Amygdala (tissue), 56 donors: ENCODE measurements around the gene ZNF581.

ENCODE experiments used
- DNase-seq, 56 donors: peaks; one replicate each; lab custom pipeline; 2025; lab: John Stamatoyannopoulos, UW

Gene ZNF581

DNA sequence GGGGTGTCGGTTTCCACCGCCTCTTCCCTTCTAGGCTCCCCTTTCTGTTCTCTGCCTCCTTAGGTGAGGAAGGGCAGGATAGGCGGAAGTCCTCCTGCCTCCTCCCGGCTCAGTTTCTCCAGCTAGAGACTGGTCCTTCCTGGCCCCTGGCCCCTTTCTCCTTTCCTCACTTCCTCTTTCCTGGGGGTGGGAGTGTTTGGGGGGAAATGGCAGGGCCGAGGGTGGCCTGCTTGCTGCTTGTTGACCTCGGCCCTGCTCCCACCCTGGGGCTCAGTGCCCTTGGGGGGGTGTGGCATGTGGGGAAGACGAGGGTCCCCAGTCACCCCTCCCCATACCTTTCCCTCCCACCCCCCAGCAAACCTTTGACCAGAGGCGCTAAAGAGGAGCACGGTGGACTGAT lies 16.4 kb downstream of the ZNF581 start:
- no peak for DNase-seq

DNA sequence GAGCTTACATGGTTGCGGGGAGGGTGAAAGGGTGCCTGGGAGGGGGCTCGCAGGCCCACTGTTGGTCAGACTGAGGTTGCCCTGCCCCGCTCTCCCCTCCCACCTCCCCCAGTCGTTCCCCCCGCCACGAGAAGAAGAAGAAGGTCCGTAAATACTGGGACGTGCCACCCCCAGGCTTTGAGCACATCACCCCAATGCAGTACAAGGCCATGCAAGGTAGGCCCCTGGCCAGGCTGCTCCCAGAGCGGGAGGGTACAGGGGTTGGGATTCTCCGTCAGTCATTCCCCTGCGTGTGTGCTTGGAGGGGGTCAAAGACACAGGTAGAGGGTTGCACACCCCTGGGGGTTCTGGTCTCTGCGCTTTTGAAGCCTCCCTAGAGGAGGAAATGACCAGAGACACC lies 17.0 kb downstream of the ZNF581 start:
- no peak for DNase-seq

DNA sequence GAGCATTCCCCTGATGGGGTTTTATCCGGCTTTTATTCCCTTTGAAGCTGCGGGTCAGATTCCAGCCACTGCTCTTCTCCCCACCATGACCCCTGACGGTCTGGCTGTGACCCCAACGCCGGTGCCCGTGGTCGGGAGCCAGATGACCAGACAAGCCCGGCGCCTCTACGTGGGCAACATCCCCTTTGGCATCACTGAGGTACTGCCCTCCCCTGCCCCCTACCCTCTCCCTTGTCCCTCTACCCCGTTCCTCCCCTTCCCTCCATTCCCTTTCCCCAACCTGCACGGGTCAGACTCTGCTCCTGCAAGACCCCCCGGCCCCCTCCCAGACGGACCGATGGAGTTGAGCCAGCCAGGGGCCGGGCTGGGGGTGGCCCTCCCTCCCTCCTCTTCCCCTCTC lies 17.5 kb downstream of the ZNF581 start:
- DNase-seq, result no peak

DNA sequence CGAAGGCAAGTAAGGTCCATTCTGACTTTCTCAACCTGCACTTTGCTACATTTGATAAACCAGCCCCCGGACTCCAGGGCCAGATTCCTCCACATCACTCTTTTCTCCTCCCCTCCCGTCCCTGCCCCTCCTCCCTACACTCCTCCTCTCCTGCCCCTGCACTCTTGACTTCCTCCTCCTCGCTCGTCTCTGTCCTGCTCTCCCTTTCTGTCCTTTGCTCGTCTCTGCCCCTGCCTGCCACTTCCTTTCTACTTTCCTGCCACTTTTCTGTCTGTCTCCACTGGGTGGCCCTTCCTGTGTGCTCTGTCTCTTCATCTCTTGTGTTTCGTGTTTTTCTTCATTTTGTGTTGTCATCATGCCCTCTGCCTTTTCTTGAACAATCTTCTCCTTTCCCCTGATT lies 18.4 kb downstream of the ZNF581 start:
- DNase-seq, result no peak

DNA sequence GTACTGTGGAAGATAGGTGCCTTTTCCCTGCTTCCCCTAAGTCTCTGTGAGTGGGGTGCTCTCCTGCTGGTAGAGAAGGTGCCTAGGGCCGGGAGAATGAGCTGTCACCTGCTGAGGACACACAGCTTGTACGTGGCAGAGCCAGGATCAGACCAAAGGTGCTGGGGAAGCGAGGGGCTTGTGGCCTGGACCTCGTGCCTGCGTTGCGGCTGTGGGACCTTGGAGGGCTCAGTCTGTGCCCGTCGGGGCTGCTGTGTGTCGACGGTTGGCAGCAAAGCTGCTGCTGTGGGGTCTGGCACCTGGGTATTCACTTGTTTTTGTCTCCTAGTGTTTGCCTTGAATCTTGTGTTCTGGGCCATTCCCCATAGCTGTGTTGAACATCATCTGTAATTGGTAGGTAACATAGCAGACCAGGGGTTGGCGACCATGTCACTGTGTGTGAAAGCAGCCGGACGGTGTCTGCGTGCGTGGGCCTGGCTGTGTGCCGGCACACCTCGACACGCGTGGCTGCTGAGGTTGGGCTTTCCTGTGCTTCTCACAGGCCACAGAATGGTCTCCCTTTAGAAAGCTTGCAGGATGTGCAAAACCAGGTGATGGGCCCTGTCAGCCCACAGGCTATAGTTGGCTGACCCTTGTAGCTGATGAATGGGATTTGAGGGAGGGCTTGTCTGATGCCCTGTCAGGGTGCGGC lies 20.5 kb downstream of the ZNF581 start:
- DNase-seq, result no peak

DNA sequence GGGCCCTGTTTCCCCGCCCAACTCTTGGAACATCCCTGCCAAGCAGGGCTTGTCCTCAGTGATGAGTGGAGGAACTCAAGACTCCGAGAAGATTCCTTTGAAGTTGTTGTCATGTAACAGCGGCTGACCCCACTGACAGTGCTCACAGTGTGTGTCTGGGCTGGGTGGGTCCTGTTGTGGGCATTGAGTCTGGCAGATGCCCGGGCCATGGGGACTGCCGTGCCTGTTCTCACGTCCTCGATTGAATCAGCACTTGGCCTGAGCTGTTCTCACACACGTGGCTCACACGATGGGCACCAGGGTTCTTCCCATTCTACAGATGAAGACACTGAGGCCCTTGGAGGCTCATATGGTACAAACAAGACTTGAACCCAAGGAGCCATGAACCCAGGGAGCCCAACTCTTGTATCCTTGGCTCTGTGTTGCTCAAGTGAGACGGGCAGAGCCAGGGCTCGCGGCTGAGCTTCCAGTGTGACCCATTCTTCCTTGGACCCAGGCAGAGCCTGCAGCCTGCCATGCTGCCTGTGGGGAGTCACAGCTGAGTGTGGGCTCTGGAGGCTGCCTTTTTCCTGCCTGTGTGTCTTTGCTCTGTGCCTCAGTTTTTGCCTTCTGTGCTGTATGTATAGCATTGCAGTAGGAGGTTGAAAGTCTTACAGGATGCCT lies 23.0 kb downstream of the ZNF581 start:
- DNase-seq, result no peak

DNA sequence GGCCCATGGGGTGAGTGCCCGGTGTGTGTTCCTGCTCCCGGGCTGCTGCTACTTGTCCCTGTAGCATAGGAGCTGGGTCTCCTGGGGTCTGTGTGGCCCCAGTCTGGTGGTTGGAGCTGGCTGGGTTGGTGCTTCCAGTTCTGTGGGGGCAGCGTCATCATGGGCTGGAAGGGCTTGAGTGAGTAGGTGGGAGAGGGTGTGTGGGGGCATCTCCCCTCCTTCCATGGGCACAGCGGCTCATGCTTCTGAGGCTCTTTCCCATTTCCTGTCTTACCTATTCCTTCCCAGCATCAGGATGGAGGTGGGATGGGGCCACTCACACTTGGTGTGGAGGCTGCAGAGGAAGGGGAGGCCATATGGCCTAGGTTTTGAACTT lies 23.5 kb downstream of the ZNF581 start:
- no peak for DNase-seq

DNA sequence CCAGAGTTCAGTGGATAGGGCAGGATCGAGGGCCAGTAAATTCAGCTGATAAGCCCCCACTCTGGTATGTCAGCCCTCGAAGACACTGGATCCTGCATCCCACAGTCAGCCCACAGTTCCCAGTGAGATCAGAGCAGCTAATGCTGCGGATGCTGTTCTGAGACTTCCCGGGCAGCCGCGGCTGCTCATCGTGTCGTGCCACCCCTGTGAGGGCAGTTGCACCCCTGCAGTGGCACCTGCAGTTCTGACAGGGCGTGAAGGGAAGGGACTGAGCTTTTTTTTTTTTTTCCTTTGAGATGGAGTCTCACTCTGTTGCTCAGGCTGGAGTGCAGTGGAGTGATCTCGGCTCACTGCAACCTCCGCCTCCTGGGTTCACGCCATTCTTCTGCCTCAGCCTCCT lies 24.1 kb downstream of the ZNF581 start:
- no peak for DNase-seq

DNA sequence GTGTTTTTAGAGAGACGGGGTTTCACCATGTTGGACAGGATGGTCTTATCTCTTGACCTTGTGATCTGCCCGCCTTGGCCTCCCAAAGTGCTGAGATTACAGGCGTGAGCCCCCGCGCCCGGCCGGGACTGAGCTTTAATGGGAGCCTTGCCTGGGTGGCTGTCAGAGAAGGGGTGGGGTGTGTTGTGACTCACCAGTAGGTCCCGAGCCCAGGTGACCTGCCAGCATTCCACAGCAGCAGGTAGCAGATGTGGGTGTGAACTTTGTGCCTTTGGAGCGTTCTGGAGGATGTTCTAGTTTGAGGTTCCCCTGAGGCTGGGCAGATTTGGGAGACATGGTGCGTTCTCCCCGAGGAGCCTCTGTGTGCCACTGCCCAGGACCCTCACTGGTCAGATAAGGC lies 24.5 kb downstream of the ZNF581 start:
- DNase-seq, result no peak

DNA sequence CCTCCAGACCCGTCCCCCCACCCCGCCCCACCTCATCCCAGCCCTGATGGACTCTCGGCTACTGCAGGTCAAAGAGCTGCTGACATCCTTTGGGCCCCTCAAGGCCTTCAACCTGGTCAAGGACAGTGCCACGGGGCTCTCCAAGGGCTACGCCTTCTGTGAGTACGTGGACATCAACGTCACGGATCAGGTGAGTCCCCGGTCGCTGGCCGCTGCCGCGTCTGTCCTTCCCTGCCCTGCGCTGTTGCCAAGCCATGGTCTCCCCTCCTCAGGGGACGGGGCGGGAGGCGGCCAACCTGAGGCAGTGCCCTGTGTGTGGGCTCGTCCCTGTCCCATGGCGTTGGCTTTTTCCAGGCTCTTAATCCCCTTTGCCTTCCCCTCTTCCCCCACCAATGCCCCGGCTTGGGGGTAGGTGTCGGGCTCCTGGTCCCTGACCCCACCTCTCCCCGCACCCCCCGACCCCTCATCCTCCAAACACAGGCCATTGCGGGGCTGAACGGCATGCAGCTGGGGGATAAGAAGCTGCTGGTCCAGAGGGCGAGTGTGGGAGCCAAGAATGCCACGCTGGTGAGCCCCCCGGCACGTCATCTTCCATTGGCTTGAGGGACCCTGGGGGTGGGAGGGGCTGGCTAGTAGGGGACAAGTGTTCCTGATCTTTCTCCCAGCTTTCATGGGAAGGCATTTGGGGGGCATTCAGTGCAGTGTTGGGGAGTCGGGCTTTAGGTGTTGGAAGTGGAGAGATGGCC lies 25.3 kb downstream of the ZNF581 start:
- no peak for DNase-seq

DNA sequence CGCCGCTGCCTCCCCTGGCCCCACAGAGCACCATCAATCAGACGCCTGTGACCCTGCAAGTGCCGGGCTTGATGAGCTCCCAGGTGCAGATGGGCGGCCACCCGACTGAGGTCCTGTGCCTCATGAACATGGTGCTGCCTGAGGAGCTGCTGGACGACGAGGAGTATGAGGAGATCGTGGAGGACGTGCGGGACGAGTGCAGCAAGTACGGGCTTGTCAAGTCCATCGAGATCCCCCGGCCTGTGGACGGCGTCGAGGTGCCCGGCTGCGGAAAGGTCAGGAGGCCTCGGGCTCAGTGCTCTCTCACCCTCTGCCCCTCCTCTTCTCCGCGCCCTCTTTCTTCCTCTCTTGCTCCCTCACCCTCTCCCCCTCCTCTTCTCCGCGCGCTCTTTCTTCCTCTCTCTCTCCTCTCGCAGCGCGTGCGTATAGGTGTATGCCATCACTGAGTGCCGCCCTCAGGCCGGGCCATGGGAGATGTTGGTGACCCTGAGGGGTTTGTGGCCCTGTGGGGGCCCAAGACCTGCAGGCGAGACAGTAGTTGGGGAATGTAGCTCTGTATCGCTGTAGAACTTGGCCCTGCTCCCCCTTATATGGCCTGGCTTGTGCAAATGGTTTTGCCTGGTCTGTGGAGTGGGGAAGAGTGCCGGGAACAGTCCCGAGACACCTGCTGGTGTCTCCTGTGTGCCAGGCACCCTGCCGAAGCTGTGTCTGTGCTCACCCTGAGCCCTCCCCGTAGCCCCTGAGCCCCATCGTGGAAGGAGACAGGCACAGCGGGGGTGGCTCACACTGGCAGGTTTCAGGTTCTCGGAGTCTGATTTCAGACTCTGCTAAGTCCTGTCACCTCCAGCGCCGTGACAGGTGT lies 26.2 kb downstream of the ZNF581 start:
- DNase-seq, result no peak

DNA sequence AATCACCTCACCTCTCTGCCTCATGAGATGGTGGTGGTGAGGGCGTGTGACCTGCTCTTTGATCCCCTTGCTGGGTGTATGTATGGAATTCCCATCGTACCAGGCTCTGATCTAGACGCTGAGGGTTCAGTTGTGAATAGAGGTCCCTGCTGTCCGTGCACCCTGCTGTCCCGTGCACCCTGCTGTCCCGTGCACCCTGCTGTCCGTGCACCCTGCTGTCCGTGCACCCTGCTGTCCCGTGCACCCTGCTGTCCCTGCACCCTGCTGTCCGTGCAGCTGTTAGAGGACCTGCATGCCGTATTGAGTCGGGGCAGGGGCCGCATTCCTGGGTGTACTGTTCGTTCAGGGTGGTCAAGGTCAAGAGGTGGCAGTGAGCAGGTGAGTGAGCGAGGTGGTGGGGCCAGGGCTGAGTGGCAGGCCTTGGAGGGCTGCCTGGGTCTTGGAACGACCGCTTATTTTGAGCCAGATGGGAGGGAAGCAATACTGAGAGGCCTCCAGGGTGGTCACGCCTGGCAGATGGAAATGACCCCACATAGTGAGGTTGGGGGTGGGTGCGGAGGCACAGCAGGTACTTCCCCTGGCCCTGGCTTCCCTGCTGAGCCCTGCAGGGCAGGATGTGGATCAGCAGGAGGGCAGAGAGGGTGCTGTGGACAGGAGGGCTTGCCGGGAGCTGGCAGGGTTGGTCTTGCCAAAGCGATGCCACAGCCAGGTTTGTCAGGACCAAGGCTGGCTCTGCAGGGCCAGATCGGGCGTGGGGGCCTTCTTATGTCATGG lies 27.0 kb downstream of the ZNF581 start:
- DNase-seq, result peak in 21 of 56 donors; percentile 3 to 41 (median 17)

DNA sequence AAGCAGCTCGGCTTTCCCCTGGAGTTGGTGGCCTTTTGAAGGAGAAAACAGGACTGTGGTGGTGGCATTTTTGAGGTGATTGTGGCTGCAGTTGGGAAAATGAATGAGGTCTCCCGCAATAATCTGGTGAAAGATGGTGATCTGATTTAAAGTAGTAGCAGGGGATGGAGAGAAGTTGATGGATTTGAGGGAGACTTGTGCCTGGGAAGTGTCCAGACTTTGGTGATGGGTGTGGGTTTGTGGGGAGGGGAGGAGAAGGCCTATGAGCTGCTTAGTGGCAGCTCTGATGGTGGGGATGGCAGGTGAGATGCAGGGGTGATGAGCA lies 27.6 kb downstream of the ZNF581 start:
- DNase-seq, result no peak

DNA sequence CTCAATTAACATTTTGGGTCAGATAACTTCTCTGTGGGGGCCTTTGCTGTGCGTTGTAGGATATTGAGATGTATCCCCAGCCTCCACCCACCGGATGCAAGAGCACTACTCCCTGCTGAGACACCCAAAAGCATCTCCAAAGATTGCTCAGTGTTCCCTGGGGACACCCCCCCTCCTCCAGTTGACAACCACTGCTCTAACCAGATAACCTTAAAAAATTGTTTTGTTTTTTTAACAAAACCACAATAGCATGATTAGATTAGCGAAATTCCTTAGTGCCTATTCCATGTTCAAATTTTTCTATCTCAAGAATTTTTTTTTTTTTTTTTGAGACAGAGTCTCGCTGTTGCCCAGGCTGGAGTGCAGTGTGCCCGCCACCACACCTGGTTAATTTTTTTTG lies 29.0 kb downstream of the ZNF581 start:
- no peak for DNase-seq

DNA sequence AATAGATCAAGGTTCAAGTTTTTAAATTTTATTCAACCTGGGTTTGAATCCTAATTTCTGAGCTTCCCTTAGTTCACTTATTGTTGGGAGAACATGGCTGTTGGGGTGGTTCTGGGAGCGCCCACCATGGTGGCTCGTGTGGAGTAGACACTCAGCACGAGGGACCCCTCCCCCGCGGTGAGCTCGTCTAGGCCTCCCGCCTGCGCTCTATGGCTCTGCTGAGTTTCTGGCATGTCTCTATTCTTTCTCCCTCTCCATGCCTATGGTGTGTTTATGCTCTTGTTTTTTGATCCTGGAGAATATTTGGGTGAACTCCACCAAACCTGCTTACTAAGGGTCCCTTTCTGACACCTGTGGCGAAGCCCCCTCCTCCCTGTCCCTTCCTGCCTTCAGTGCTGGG lies 30.0 kb downstream of the ZNF581 start:
- no peak for DNase-seq

DNA sequence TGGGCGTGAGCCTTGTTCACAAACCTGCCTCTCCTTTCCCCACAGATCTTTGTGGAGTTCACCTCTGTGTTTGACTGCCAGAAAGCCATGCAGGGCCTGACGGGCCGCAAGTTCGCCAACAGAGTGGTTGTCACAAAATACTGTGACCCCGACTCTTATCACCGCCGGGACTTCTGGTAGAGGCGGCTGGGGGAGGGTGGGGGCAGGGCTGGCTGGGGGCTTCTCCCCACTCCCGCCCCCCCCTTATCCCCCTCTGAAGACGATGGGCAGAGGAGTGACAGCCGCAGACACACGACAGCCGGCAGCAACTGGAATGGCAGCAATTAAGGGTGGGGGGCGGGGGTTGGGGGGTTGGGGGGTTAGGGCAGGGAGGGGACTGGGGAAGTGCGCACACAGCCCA lies 30.4 kb downstream of the ZNF581 start:
- DNase-seq, result no peak

DNA sequence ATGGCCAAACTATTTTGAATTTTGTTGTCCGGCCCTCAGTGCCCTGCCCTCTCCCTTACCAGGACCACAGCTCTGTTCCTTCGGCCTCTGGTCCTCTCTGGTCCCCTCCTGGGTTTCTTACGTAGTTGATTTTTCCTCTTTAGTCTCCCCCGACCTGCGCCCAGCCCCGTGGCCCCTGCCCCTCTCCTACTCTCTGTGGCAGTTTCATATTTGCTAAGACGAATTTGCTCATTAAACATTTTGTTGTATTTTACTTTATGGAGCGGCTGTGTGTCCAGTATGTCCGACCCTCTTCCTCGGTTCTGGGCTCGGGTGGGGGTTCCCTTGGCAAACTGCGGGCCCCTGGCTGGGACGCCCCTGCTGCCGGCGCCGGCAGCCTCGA lies 31.0 kb downstream of the ZNF581 start:
- peak in 1 of 56 donors; percentile 31 for DNase-seq

DNA sequence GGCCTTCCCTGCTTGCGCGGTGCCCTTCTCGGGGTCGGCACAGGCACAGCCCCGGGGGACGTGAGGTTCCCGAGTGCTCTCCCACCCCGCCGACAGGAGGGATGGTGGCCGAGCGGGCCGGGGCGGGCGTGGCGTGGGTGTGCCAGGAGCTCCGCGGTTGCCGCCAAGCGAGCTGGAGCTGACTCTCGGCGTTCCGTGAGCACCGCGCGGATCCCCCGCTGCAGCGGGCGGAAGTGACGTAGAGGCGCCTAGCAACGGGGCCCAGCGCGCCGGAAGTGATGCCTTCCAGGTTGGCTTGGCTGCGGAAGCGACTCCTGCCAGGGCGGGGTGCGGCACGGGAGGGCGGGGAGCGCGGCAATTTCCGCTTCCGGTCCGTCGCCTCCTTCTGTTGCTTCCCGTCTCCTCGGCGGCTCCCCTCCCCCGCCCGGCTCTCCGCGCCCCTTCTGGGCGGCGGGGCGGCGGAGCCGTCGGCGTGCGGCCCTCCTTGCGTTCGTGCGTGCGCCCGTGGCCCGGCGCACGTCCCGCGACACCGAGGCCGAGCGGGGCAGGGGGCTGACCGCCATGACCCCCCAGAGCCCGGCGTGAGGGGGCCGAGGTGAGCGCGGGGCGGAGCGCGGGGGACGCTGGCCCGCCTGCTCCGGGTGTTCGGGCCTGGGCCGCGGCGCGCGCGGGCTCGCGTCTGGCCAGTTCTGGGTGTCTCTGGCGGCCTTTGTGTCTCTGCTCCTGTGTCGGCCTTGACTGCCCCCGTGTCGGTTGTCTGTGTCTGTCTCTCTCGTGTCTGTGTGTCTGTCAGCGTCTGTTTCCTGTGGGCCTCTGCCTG lies 31.6 kb downstream of the ZNF581 start, which contains the start of gene EPN1:
Gene EPN1 (plus strand): TSS at position 386 of the 820 bp plus-strand sequence. CDS start 3,402 bp downstream, outside the sequence.
- peak; percentile 66 to 97 (median 92) for DNase-seq

DNA sequence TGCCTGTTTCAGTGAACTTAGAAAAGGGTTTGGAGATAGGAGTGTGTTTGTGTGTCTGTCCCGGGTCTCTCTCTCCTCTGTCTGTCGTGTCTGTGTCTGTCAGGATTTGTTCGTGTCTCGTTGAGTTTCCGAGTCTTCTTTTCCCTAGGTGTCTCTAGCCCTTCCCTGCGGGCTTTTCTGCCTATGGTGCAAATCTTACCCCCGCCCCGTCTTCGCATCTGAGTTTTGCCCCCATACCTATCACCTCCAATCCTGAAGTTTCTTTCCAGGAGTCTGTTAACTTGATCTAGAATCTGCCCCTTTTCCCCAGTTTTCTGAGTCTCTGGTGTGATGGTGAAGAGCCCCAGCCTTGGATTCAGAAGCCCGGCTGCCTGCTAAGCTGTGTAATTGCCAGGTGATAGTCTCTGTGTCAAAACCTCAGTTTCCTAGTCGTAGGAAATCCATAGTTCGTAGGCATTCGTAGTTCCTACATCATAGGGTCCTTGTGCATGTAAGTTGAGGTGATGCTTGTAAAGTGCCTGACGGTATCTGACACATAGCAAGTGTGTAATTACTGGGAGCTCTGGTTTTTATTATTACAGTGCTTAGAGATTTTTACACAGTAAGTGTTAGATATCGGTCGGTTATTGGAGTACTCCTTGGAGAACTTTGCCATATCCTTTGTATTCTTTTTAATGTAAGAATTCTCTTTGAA lies 32.4 kb downstream of the ZNF581 start:
- no peak for DNase-seq
